Measurements from ENCODE around the gene PLA2G6. TPM values are rescaled to one million over a fixed set of nuclear protein-coding genes. Genes with fewer than 3 reads are reported as not detected.

PLA2G6 gene
- total and polyA plus RNA-seq, 2 of the 8 experiments (the other 6 are each of a cell fraction or from before 2014, with no cell fraction given): 13.2 to 21.0 TPM

- Histone ChIP-seq H2BK15ac (ENCODE audit: low read length) (no peak overlapping the region), H2BK120ac (replicated peaks; ENCODE audit: low read depth, low read length) (no peak overlapping the region), H3K4me1 (replicated peaks in 1 of 4; ENCODE audit: control insufficient read depth in 3 of 4, insufficient read depth in 4 of 4, low read length in 3 of 4) (no peaks in the 10 kb centered on the region; a peak in 1 of 7 replicates), H4K20me1 (replicated peaks in 1 of 2; ENCODE audit: control insufficient read depth in 1 of 2, insufficient read depth in 2 of 2, low read length in 2 of 2) (peaks cover 0 to 11% of the 10 kb centered on the region in 2 experiments), H3K4me3 (ENCODE audit: extremely low read depth in 1 of 4, insufficient read depth in 2 of 4, low read depth in 3 of 4, low read length in 4 of 4) (no peak overlapping the region), H4K5ac (ENCODE audit: insufficient read length, low read depth, low read length) (no peak overlapping the region), H3K9ac (replicated peaks in 1 of 4; ENCODE audit: extremely low read depth in 1 of 4, low read depth in 3 of 4, low read length in 3 of 4) (no peak overlapping the region), H3K9me3 (ENCODE audit: insufficient read depth in 2 of 2, low read depth in 1 of 2, low read length in 1 of 2) (no peaks in the 10 kb centered on the region), H4K91ac (replicated peaks; ENCODE audit: insufficient read length, low read length) (no peak overlapping the region), H3K36me3 (ENCODE audit: control insufficient read depth in 2 of 4, insufficient read depth in 4 of 4, low read length in 3 of 4) (peaks cover 0 to 28% (median 16%) of the 10 kb centered on the region in 4 experiments; a peak in 6 of 8 replicates), H2BK12ac (ENCODE audit: low read depth, low read length) (no peak overlapping the region), H3K27me3 (replicated peaks in 1 of 4; ENCODE audit: control insufficient read depth in 3 of 4, extremely low read depth in 1 of 4, insufficient read depth in 3 of 4, low read length in 3 of 4) (no peaks in the 10 kb centered on the region; a peak in 1 of 7 replicates), H3K23ac (ENCODE audit: insufficient read length) (no peak overlapping the region), H3K14ac (ENCODE audit: insufficient read length) (no peak overlapping the region), H3K18ac (ENCODE audit: extremely low read depth, low read length) (no peak overlapping the region), H2BK20ac (ENCODE audit: low read length) (no peak overlapping the region), H2AK5ac (ENCODE audit: low read depth, low read length) (no peak overlapping the region), H4K8ac (ENCODE audit: extremely low read depth, insufficient read depth, low read length) (no peak overlapping the region), H3K56ac (replicated peaks; ENCODE audit: insufficient read length, low read depth, low read length) (no peak overlapping the region), H3K4ac (replicated peaks; ENCODE audit: insufficient read length, low read depth, low read length) (no peak overlapping the region), H2BK5ac (ENCODE audit: low read depth, low read length) (no peak overlapping the region), H3K23me2 (ENCODE audit: low read depth, low read length) (no peaks in the 10 kb centered on the region), H3K79me2 (ENCODE audit: control insufficient read depth in 1 of 2, insufficient read depth in 2 of 2, low read length in 2 of 2) (no peaks in the 10 kb centered on the region), H2AFZ (ENCODE audit: low read length) (no peak overlapping the region), H3K4me2 (ENCODE audit: insufficient read depth in 1 of 2, low read depth in 2 of 2, low read length in 2 of 2) (no peak overlapping the region), H3K79me1 (ENCODE audit: low read depth, low read length) (no peaks in the 10 kb centered on the region), H3K27ac (ENCODE audit: low read depth, low read length) (no peak overlapping the region)
- ChIA-PET POLR2A (ENCODE audit: partially characterized antibody) (interaction anchor here (1.0 to 1.8 kb wide), 4 partner anchors 8 to 88 kb away, joined by 3 to 5 read pairs (median 4); no protein-coding TSS in a partner anchor), CTCF (ENCODE audit: partially characterized antibody) (interaction anchor here (0.6 to 4.2 kb wide), 12 partner anchors 9 to 535 kb away, joined by 3 to 24 read pairs (median 4); no protein-coding TSS in a partner anchor)
- DNase-seq (ENCODE audit: low read depth in 1 of 2, low spot score in 2 of 2) (no peak), FAIRE-seq (no peak)
- TF ChIP-seq HDAC6 (IDR thresholded peaks at IDR 0.05; ENCODE audit: low read depth, low read length) (no peak), CBX8 (IDR thresholded peaks at IDR 0.05; ENCODE audit: borderline replicate concordance, low read depth, low read length) (no peak), CHD1 (IDR thresholded peaks at IDR 0.05; ENCODE audit: low read depth, low read length) (no peak), TAF1 (IDR thresholded peaks at IDR 0.05; ENCODE audit: low read depth, low read length) (no peak), KDM5A (IDR thresholded peaks at IDR 0.05; ENCODE audit: low read length) (no peak), POU5F1 (IDR thresholded peaks at IDR 0.05; ENCODE audit: low read depth, low read length) (no peak), JUND (IDR thresholded peaks at IDR 0.05; ENCODE audit: low read length) (no peak)
- 72% methylated on average over 3 of the region's 3 CpGs; no CpG with 5 or more reads in 1 of the 2 experiments for WGBS, 2 experiments (ENCODE audit: extremely low coverage in 1 of 2, insufficient coverage in 1 of 2, insufficient read length in 1 of 2, insufficient replicate concordance in 2 of 2, low coverage in 1 of 2, low lambda C conversion rate in 2 of 2, missing lambda C conversion rate in 1 of 2)
Observed at GRCh38 chr22:38228326-38228872, 46.8 kb upstream of the PLA2G6 start.
